ENCODE data around the gene SOX14.

Gene SOX14

DNA sequence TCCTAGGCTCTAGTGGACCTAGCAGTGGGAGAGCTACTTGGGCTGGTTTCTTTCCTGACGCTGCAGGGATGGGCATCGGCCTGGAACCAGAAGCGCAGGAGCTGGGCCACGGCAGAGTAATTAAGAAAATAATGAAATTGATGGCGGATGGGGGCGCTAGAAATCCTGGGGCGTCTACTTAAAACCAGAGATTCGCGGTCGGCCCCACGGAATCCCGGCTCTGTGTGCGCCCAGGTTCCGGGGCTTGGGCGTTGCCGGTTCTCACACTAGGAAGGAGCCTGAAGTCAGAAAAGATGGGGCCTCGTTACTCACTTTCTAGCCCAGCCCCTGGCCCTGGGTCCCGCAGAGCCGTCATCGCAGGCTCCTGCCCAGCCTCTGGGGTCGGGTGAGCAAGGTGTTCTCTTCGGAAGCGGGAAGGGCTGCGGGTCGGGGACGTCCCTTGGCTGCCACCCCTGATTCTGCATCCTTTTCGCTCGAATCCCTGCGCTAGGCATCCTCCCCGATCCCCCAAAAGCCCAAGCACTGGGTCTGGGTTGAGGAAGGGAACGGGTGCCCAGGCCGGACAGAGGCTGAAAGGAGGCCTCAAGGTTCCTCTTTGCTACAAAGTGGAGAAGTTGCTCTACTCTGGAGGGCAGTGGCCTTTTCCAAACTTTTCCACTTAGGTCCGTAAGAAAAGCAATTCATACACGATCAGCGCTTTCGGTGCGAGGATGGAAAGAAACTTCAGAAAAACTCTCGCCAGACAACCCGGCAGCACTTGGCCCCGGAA lies 6.1 kb downstream of the SOX14 start:
- no peaks in the 10 kb centered on the region for H3K9me3 ChIP-seq (ENCODE audit: control insufficient read depth, low read depth, low read length)
- peak overlapping the region; percentile 37 for H3K4me3 ChIP-seq (ENCODE audit: low read length)
- no peaks in the 10 kb centered on the region for H3K36me3 ChIP-seq (ENCODE audit: control insufficient read depth, low read depth, low read length)
- H3K4me1 ChIP-seq (ENCODE audit: control insufficient read depth, low read depth, low read length): peaks cover 56% of the 10 kb centered on the region
- H3K27me3 ChIP-seq (ENCODE audit: control insufficient read depth, insufficient read depth, low read length): peaks cover 100% of the 10 kb centered on the region
- no peak overlapping the region for H3K9ac ChIP-seq (ENCODE audit: low read length)
- no peak overlapping the region for H3K27ac ChIP-seq (ENCODE audit: low read length)

DNA sequence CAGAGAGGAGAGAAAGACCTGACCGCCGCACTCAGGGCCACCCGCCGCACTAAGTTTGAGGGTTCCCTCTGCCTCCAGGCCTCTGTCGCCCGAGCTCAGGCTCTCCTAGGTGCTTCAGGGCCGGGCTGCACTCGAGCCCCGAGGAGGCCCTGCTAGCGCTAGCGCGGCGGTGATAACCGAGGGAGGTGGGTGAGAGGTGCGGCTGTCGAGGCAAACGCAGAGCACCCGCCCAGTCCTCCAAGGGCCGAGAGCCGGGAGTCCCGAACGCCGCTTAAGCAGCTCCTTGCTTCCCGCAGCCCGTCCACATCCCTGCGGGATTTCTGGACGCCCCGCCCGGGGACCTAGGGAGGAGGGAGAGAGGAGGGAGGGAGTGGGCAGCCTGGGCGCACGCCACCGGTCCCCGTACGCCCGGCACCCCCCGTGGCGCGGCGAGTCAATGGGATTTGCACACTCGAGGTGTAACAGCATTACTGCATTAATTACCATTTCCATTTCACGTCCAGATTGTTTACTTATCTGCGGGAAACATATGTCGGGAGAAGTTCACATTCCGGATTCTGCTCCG lies 6.8 kb downstream of the SOX14 start:
- Histone ChIP-seq H3K9ac (ENCODE audit: low read length) (no peak overlapping the region), H3K4me3 (ENCODE audit: low read length) (peak overlapping the region; percentile 37), H3K27me3 (ENCODE audit: control insufficient read depth, insufficient read depth, low read length) (peaks cover 100% of the 10 kb centered on the region), H3K9me3 (ENCODE audit: control insufficient read depth, low read depth, low read length) (no peaks in the 10 kb centered on the region), H3K27ac (ENCODE audit: low read length) (no peak overlapping the region), H3K4me1 (ENCODE audit: control insufficient read depth, low read depth, low read length) (peaks cover 51% of the 10 kb centered on the region), H3K36me3 (ENCODE audit: control insufficient read depth, low read depth, low read length) (no peaks in the 10 kb centered on the region)

DNA sequence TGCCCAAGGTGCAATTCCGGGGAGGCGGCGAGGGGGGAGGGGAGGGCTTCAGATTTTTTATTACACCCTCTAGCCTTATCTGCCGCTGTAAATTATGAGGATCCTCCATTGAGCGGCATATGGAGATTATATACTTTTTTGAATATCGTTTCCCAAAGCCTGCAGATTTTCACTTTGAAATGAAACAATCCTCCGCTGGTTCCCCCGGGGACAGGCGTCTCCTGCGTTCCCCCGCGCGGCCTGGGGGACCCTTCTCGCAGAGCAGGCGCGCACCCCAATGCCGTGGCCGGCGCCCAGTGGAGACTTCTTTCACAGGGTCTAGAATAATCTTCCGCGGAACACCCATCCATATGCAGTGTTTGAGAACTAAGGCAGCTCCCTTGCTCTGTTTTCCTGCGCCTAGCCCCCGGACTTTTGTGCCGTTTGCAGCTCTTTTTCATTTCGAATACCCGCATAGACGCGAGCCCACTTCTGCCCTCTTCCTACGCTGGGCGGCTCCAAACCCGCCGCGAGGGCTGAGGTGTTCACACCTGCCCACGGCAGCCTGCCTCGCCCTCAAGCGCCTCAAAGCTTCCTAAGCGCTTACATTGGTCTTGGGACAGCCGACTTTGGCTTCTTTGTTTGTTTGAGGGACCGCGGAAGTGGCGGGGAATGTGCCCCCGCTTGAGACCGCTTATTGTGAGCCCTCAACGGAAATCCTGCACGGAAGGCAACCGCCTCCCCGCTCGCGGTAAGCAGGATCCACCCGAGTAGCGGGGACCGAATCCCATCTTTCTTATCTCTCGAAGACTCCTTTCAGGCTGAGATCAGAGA lies 7.5 kb downstream of the SOX14 start:
- Histone ChIP-seq H3K4me3 (ENCODE audit: low read length) (peak overlapping the region; percentile 37), H3K27ac (ENCODE audit: low read length) (no peak overlapping the region), H3K27me3 (ENCODE audit: control insufficient read depth, insufficient read depth, low read length) (peaks cover 100% of the 10 kb centered on the region), H3K9me3 (ENCODE audit: control insufficient read depth, low read depth, low read length) (no peaks in the 10 kb centered on the region), H3K4me1 (ENCODE audit: control insufficient read depth, low read depth, low read length) (peaks cover 44% of the 10 kb centered on the region), H3K36me3 (ENCODE audit: control insufficient read depth, low read depth, low read length) (no peaks in the 10 kb centered on the region), H3K9ac (ENCODE audit: low read length) (no peak overlapping the region)

DNA sequence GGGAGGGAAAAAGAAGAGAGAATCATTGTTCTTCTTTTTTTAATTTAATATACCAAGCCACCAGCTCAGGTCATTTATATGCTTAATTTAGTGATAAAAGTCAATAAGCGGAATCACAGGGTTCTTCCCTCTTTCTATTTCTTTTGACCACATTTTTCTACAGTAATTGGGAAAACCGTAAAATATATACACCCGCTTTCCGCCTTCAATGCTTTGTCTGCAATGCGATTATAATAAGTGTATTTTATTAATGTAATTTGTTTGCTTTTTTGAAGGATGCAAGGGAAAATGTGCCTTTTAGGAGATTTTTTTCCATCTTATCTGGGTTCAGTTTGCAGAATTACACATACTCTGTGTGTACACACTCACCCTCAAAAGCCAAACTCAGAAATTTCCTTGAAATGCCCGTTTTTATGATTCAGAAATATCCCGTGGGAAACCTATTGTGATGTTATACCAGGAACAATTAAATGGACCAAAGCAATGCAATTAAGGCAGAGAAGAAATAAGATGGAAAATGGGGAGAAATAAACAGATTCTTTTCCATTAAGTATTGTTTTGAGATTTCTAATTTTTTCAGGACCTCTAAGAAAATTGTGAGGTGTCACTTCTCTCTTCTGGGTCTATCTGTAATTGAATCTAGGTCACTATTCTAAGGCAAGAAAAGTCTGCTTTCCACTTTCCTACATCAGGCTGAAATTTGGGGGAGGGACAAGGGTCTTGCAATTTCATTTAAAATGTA lies 8.3 kb downstream of the SOX14 start:
- H3K9me3 ChIP-seq (ENCODE audit: control insufficient read depth, low read depth, low read length): no peaks in the 10 kb centered on the region
- H3K27me3 ChIP-seq (ENCODE audit: control insufficient read depth, insufficient read depth, low read length): peaks cover 100% of the 10 kb centered on the region
- no peak overlapping the region for H3K9ac ChIP-seq (ENCODE audit: low read length)
- no peaks in the 10 kb centered on the region for H3K36me3 ChIP-seq (ENCODE audit: control insufficient read depth, low read depth, low read length)
- peak overlapping the region; percentile 37 for H3K4me3 ChIP-seq (ENCODE audit: low read length)
- H3K4me1 ChIP-seq (ENCODE audit: control insufficient read depth, low read depth, low read length): peaks cover 36% of the 10 kb centered on the region
- H3K27ac ChIP-seq (ENCODE audit: low read length): no peak overlapping the region

DNA sequence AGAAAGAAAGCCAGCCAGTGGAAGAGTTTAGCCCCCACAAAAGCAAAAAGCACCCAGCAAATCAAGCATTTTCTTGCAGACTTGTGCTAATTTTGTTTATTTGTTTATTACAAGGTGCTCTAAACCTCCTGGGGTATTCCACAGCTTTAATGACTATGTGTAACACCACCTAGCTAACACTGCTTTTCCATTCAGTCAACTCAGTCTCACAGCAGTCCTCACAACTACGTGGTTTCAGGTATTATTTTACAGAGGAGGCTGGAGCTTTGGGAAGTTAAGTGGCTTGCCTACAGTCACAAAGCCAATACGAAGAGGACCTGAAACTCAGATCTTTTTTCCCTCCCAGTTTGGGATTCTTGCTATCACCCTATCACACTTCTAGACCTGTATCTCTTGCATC lies 14.8 kb downstream of the SOX14 start:
- Histone ChIP-seq H3K4me3 (ENCODE audit: low read length) (no peak overlapping the region), H3K36me3 (ENCODE audit: control insufficient read depth, low read depth, low read length) (no peaks in the 10 kb centered on the region), H3K9ac (ENCODE audit: low read length) (no peak overlapping the region), H3K27me3 (ENCODE audit: control insufficient read depth, insufficient read depth, low read length) (peaks cover 92% of the 10 kb centered on the region), H3K9me3 (ENCODE audit: control insufficient read depth, low read depth, low read length) (no peaks in the 10 kb centered on the region), H3K4me1 (ENCODE audit: control insufficient read depth, low read depth, low read length) (no peaks in the 10 kb centered on the region), H3K27ac (ENCODE audit: low read length) (no peak overlapping the region)

DNA sequence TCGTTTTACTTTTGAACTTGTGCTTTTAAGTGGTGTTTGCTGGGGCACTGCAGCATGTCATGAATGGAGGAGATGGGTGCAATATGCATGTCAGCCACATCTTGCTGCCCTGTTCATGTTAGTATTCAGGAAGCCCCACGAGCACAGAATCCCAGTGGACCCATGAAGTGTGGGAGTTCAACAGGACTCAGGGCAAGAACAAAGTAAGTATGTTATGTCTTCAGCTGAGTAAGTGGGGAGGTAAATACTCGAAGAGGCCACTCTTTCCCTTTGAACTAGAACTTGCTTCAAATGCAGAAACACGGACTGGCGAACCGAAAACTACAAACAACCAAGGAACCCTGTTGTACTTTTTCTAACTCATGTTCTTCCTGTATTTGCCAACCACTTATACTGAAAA lies 23.4 kb downstream of the SOX14 start:
- peaks cover 2% of the 10 kb centered on the region for H3K4me1 ChIP-seq (ENCODE audit: control insufficient read depth, low read depth, low read length)
- no peaks in the 10 kb centered on the region for H3K9me3 ChIP-seq (ENCODE audit: control insufficient read depth, low read depth, low read length)
- peaks cover 17% of the 10 kb centered on the region for H3K27me3 ChIP-seq (ENCODE audit: control insufficient read depth, insufficient read depth, low read length)
- no peak overlapping the region for H3K4me3 ChIP-seq (ENCODE audit: low read length)
- no peaks in the 10 kb centered on the region for H3K36me3 ChIP-seq (ENCODE audit: control insufficient read depth, low read depth, low read length)
- no peak overlapping the region for H3K27ac ChIP-seq (ENCODE audit: low read length)
- no peak overlapping the region for H3K9ac ChIP-seq (ENCODE audit: low read length)

DNA sequence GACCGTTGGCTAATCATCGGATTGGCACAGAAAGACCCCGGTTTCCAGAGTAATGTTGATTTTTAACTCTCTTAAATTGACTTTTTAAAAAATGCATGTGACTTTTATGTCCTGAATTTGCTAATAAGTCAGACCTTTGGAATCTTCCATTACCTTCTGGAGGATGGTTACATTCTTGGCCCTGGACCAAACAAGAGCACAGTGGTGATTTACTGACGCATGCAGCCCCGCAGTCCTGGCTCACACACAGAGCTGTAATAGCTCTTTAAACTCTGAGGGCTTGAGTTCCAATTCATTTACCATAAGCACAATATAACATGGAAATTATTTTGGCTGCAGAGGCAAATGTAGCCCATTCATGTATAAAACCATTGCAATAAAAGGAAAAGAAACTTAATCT lies 25.1 kb downstream of the SOX14 start:
- no peaks in the 10 kb centered on the region for H3K36me3 ChIP-seq (ENCODE audit: control insufficient read depth, low read depth, low read length)
- H3K27me3 ChIP-seq (ENCODE audit: control insufficient read depth, insufficient read depth, low read length): peaks cover 4% of the 10 kb centered on the region
- no peak overlapping the region for H3K27ac ChIP-seq (ENCODE audit: low read length)
- H3K9me3 ChIP-seq (ENCODE audit: control insufficient read depth, low read depth, low read length): no peaks in the 10 kb centered on the region
- no peak overlapping the region for H3K9ac ChIP-seq (ENCODE audit: low read length)
- no peak overlapping the region for H3K4me3 ChIP-seq (ENCODE audit: low read length)
- H3K4me1 ChIP-seq (ENCODE audit: control insufficient read depth, low read depth, low read length): peaks cover 2% of the 10 kb centered on the region

DNA sequence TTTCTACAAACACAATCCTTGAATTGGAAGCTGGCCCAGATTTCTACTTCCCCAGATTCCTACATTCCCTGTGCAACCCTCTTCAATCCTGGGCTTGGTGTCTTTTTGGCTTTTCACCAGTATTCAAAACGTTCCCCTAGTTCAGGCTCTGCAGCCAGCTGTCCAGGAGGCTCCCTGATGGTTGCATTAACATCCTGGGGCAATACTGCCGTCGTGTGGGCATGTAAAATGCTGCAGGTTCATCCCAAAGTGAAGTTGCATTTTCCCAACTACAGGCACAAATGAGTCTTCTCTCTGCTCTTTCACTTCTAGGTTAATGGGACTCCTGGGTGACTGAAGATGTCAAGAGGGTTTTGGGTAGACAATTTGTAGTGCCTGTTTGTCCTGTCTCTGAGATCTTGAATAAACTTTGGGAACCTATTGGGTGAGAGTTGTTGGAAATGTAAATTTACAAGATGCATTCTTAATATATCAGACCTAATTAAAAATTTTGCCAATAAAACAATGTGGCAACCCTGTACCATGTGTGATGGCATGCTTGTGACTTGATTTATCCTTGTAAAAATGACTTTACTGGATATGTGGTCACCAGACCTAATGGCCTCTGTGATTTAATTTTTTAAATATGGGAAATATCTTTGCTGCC lies 28.6 kb downstream of the SOX14 start:
- H3K4me1 ChIP-seq (ENCODE audit: control insufficient read depth, low read depth, low read length): peaks cover 8% of the 10 kb centered on the region
- no peak overlapping the region for H3K9ac ChIP-seq (ENCODE audit: low read length)
- no peaks in the 10 kb centered on the region for H3K9me3 ChIP-seq (ENCODE audit: control insufficient read depth, low read depth, low read length)
- no peak overlapping the region for H3K27ac ChIP-seq (ENCODE audit: low read length)
- H3K4me3 ChIP-seq (ENCODE audit: low read length): no peak overlapping the region
- H3K36me3 ChIP-seq (ENCODE audit: control insufficient read depth, low read depth, low read length): no peaks in the 10 kb centered on the region
- H3K27me3 ChIP-seq (ENCODE audit: control insufficient read depth, insufficient read depth, low read length): no peaks in the 10 kb centered on the region

DNA sequence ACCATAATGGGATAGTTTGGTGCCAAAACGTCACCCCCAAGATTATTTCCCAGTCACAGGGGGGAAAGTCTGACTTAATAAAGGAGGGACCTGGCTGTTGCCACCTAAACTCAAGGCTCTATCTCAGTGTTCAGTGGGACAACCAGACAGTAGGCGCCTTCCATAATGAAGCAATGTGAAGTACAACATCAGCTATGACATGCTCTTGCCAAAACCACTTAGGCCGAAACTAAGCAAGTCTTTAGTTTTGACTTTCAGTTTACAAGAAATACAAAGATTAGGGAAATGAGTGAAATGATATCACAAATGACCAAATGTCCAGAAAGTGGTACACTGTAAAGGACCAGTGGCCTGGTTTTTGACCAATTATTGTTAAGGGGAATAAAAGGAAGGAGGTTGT lies 32.9 kb downstream of the SOX14 start:
- Histone ChIP-seq H3K4me3 (ENCODE audit: low read length) (no peak overlapping the region), H3K27me3 (ENCODE audit: control insufficient read depth, insufficient read depth, low read length) (no peaks in the 10 kb centered on the region), H3K9me3 (ENCODE audit: control insufficient read depth, low read depth, low read length) (no peaks in the 10 kb centered on the region), H3K27ac (ENCODE audit: low read length) (no peak overlapping the region), H3K36me3 (ENCODE audit: control insufficient read depth, low read depth, low read length) (no peaks in the 10 kb centered on the region), H3K4me1 (ENCODE audit: control insufficient read depth, low read depth, low read length) (peaks cover 14% of the 10 kb centered on the region), H3K9ac (ENCODE audit: low read length) (no peak overlapping the region)

DNA sequence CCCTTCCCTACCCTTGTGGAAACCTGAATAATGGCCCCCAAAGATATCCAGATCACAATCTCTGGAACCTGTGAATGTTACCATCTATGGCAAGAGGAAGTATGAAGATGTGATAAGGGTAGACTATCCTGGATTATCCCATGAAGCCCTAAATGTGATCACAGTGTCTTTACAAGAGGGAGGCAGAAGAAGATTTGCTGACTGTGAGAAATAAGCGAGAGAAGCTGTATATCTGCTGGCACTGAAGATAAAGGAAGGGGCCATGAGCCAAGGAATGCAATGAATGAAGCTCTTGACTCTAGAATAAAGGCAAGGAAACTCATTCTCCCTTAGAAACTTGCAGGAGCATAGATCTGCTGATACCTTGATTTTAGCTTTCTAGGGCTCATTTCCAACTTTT lies 39.1 kb downstream of the SOX14 start:
- no peak overlapping the region for H3K9ac ChIP-seq (ENCODE audit: low read length)
- H3K4me3 ChIP-seq (ENCODE audit: low read length): no peak overlapping the region
- H3K4me1 ChIP-seq (ENCODE audit: control insufficient read depth, low read depth, low read length): peaks cover 8% of the 10 kb centered on the region
- no peaks in the 10 kb centered on the region for H3K27me3 ChIP-seq (ENCODE audit: control insufficient read depth, insufficient read depth, low read length)
- H3K36me3 ChIP-seq (ENCODE audit: control insufficient read depth, low read depth, low read length): no peaks in the 10 kb centered on the region
- no peak overlapping the region for H3K27ac ChIP-seq (ENCODE audit: low read length)
- H3K9me3 ChIP-seq (ENCODE audit: control insufficient read depth, low read depth, low read length): no peaks in the 10 kb centered on the region

DNA sequence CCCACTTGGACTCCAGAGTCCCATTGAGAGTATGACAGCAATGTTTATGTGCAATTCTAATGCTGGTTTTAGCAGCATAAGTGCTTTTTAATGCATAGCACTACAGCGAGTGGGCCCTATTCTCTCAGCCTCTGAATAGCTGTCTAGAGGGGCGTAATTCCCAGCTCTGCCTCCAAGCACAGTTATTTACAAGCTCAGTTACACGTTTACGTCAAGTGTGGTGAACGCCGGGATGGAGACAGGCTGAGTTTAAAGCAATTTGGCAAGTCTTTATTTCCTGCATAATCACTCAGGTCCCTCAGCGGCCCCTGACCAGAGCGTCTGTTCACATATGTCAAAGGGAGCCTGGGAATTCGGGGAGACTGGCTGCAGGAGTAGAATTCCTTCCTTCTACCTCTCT lies 43.9 kb downstream of the SOX14 start:
- Histone ChIP-seq H3K4me1 (ENCODE audit: control insufficient read depth, low read depth, low read length) (peaks cover 29% of the 10 kb centered on the region), H3K9me3 (ENCODE audit: control insufficient read depth, low read depth, low read length) (no peaks in the 10 kb centered on the region), H3K9ac (ENCODE audit: low read length) (no peak overlapping the region), H3K36me3 (ENCODE audit: control insufficient read depth, low read depth, low read length) (no peaks in the 10 kb centered on the region), H3K27ac (ENCODE audit: low read length) (no peak overlapping the region), H3K27me3 (ENCODE audit: control insufficient read depth, insufficient read depth, low read length) (no peaks in the 10 kb centered on the region), H3K4me3 (ENCODE audit: low read length) (no peak overlapping the region)

All from iPS-18a (cell line).